Frontal cortex (tissue), 4 donors: ENCODE measurements around the gene CDH4. TPM values are rescaled to one million over a fixed set of nuclear protein-coding genes. Genes with fewer than 3 reads are reported as not detected.
"Not testable (repeated sequence)": the region's sequence is repeated elsewhere in the genome, so short reads cannot be mapped to it uniquely, and the experiment has no call there.

Source experiments
- DNase-seq, 2 donors: peaks; one replicate each; pipeline ENCODE4 v3.0.0; 2012; ENCODE audit warnings: low spot score in 2 of 2
- FAIRE-seq: peaks from 2 replicates; lab custom pipeline; 2012; peaks lifted over from hg19 to GRCh38; lab: Jason Lieb, UNC
- total RNA-seq: library from RNA; depleted of rRNA; stranded (reverse); fragments of >200 nt; gene quantifications from one replicate; pipeline ENCODE4 v1.2.3, GENCODE V29; 2014
- donor health status: control.
- donor health status: control.
- donor health status: control.

The CDH4 gene
- total RNA-seq, 1 donor from 2014 or later, result 22.8 TPM

DNA sequence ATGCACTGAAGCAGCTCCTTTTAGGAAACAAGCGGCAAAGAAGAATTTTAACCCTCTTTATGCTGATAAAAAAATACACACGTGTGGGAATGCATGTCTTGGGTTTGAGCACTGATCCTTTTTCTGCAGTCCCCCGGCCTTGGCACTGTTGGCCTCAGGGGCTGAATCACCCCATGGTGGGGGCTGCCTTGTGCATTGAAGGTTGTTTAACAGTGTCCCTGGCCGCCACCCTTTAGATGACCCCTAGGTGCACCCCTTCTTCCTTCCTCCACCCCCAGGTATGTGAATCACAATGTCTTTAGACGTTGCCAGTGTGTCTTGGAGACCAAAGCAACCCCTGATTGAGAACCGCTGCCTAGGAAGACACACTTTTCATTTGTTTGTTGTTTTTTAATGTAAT is 190.7 kb downstream of the CDH4 start:
- DNase-seq, result no peak
- FAIRE-seq, result no peak

DNA sequence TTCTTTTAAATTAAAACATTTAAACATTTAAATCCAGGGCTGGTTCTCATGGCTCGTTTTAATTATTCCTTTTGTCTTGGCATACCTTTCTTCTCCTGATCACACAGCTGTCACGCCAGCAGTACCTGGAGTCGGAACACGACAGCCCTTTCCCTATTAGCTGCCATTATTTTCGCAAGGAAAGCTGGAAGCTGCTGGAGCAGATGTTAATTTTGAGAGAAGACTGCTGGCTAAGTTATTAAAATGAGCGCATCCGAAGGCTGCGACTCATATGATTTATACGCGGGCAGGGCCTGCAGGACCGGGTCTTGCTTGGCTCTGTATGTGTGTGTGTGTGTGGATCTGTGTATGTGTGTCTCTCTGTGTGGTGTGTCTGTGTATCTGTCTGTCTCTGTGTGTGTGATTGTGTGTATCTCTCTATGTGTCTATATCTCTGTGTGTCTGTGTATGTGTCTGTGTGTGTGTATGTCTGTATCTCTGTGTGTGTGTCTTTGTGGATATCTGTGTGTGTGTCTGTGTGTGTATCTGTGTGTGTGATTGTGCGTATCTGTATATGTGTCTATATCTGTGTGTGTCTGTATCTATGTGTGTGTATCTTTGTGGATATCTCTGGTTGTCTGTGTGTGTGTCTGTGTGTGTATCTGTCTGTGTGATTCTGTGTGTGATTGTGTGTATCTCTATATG is 191.5 kb downstream of the CDH4 start:
- DNase-seq (no peak), FAIRE-seq (no peak)

DNA sequence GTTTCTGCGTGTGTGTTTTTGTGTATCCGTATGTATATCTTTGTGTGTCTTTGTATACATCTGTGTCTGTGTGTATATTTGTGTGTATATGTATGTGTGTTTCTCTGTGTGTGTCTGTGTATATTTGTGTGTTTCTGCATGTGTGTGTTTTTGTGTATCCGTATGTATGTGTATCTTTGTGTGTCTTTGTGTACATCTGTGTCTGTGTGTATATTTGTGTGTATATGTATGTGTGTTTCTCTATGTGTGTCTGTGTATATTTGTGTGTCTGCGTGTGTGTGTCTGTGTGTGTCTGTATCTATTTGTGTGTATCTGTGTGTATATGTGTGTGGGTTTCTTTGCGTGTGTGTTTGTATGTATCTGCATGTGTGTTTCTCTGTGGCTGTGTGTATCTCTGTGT is 192.6 kb downstream of the CDH4 start:
- FAIRE-seq (no peak), DNase-seq (no peak)

DNA sequence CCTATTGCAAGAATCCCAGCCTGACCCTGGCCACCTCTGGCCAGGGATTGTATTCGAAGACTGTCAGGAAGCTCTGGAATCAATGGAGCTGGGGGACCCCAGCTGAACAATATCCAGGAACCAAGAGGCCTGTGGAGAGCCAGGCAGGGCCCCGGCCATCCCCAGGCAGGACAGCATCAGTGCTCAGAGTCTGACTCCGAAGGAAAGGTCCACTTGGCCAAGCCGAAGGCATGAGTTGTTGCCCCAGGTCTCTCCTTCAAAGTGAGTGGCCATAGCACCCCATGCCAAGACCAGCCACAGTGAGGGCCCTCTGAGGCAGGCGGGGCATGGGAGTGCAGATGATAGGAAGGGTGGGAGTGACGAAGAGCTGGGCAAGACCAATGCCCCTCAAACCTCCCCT is 193.1 kb downstream of the CDH4 start:
- FAIRE-seq (no peak), DNase-seq (no peak)

DNA sequence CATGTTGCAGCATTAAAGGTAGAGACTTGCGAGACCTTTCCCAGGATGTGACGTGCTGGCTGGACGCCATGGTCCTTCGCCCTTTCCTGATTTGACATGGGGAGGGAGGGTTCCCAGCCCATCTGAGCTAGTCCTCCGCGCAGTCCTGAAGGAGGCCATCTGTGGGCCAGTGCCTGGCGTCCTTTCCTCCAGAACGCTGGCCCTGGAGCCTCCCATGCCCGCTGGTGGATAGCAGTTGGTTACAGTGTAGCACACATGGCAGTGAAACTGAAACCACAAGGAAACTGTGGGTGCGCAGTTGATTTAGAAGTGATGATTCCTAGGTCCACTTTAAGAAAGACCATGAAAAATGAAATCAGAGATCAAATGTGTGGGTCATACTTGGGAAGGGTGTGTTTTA is 193.7 kb downstream of the CDH4 start:
- DNase-seq (no peak), FAIRE-seq (no peak)

DNA sequence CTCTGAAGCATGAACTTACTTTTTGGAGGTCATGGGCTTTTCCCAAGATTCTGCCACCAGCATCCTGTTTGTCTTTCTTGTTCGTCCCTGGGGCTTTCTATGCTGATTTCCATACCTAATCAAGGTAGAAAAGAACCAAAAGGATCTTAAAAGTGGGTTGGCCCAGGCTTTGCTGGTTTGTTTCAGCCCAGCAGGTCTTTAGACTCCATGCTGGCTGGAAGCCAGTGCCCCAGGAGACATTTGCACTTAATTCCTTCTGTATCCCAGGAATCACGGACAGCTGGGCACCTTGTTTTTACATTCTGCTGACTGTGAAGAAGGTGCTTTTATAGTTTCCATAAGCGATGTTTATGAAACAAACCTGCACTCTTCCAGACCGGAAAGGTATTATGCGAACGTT is 195.9 kb downstream of the CDH4 start:
- no peak for FAIRE-seq

DNA sequence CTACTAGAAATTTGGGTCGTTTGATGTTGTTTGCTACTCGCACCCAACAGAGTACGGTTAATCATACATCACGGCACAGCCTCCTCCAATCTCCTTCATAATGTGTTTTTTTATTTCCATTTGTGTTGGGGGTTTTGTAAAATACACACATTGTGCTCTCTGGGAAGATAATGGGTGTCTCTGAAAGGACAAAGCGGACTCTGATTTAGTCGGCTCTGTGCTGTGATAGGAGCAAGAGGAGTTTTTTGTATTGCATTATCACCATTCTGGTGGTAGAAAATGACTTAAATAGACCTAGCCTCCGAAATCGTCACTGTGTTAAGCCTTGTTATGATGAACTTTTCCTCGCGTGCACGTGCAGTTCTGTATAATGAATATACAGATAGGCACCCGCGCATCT is 196.3 kb downstream of the CDH4 start:
- FAIRE-seq (no peak), DNase-seq (no peak)

More for the DNA sequence above, 195.9 kb downstream of the CDH4 start:
- no peak for DNase-seq

DNA sequence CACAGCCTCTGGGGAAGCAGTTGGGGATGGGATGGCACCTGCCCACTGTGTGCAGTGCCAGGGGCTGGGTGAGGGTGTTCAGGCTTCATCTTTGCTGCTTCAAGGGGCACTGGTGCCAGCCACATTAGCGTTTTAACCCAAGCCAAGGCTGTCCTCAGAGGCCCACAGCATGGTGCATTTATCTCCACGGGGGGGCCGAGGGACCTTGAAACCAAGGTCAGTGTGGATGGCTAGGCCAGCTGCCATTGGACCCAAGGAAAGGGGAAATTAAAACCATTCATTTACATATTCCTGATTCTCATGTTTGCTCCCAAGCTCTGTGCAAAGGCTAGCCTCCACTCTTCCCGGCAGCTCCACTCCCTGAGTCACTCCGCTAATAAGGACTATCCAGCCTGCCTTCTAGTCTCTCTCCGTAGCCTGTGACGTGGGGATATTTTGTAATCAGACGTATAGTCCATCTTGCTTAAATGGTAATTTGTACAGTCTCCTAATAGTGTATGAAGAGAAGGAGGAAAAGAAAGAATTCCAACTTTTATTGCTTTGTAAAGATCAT is 197.1 kb downstream of the CDH4 start:
- no peak for DNase-seq
- FAIRE-seq, result no peak

DNA sequence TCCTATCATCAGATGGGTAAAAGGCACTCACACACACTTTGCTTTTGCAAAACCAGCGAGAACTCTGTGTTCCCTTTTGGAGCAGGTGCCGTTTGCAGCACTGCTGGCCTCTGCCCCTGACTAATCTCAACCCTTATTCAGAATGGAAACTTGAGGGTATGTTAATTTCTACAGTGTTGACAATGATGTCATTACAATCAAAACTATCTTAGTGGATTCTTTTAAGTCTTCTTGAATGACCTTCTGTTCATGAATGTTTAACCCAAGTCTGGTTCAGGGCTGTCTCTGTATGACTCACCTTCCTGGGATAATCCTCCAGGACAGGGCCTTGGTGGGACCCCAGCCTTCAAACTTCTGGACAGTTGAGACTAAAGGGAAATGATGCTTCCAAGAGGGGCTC is 197.9 kb downstream of the CDH4 start:
- FAIRE-seq (no peak), DNase-seq (no peak)

DNA sequence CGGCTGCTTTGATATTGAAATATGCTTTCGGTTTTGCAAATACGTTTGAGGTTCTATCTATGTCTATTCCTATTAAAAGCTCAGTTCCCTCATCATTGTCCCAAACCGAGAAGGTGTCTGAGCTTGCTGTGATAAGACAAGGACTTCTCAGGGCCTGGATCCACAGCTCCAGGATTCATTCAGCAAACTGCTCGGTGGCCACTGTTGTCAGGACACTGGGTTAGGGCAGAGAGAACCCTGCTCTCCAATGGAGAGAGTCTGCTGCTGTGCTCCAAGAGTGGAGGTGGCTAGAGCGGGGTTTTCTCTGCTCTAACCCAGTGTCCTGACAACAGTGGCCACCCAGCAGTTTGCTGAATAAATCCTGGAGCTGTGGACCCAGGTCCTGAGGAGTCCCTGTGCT is 198.5 kb downstream of the CDH4 start:
- FAIRE-seq (no peak), DNase-seq (no peak)

DNA sequence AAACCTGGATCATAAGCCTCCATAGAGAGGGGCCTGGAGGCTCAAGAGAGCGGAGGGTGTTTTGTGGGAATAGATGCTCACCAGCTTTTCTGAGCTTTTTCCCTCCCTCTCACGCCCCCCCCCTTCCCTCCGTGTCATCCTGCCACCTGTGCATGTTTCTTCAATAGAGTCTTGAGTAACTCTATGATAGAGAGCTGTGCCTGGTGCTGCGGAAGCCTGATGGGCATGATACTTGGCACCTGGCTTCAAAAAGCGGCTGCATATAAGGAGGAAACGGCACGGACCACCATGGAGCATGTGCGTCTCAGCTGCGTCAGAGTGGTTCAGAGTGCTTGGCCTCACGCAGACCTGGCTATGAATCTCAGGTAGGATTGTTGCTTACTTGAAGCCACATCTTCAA is 198.9 kb downstream of the CDH4 start:
- FAIRE-seq, result no peak
- DNase-seq, result no peak

DNA sequence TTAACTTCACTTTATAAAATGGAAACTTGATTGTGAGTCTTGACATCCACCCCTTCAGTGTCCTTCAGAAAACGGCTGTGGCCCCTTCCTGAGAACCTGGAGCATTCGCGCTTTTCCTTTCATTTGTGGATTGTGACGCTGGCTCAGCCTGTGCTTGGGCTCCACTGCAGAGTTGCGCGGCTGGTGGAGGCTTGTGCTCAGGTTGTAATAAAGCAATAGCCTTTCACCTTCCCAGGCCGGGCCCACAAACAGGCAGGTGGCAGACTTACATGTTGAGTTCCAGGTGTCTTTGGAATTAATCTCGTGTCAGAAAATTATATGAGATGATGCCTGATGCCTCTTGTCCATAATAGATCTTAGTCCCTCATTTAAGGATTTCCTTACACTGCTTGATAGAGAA is 199.9 kb downstream of the CDH4 start:
- no peak for DNase-seq
- FAIRE-seq, result no peak

DNA sequence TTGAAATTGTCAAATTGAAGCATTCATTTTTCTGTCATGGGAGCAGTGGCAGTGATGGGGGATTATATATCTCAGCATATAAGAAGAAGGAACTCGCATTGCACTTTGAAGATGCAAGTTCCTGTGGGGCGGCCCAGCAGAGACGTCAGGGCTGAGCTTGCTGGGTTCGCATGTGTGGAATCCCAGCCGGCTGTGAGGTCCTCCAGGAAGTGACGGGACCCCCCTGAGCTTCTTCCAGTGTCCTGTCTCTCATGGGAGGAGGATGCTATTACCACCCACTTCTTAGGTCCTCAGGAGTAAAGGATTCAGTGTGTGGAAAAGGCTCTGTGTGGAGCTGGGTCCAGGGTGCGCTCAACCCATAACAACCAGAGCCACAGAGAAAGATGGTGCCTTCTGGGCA is 201.2 kb downstream of the CDH4 start:
- no peak for FAIRE-seq
- no peak for DNase-seq

DNA sequence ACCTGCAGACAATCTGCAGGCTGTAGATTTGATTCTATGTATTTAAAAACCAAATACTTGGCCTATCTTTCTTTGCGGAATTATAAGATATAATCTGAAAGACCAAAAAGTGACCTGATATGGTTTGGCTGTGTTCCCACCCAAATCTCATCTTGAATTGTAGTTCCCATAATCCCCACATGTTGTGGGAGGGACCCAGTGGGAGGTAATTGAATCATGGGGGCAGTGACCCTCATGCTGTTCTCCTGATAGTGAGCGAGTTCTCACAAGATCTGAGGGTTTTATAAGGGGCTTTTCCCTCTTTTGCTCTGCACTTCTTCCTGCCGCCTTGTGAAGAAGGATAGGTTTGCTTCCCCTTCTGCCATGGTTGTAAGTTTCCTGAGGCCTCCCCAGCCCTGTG is 201.6 kb downstream of the CDH4 start:
- DNase-seq, FAIRE-seq: not testable (repeated sequence)

DNA sequence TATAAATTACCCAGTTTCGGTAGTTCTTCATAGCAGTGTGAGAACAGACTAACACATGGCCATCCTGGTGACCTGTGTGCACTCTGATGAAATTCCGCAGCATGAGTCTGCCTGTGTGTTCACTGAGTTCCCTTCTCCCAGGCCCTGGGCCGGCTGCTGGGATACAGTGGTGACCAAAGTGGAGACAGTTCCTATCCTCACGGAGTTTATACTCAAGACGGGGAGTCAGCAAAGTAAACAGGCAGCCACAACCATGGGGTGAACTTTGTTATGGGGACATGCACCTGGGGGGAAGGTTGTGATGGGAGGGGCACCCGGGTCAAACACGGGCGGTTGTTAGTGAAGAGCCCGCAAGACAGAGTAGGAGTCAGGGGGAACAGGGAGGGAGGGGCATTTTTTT is 202.0 kb downstream of the CDH4 start:
- no peak for DNase-seq
- no peak for FAIRE-seq

DNA sequence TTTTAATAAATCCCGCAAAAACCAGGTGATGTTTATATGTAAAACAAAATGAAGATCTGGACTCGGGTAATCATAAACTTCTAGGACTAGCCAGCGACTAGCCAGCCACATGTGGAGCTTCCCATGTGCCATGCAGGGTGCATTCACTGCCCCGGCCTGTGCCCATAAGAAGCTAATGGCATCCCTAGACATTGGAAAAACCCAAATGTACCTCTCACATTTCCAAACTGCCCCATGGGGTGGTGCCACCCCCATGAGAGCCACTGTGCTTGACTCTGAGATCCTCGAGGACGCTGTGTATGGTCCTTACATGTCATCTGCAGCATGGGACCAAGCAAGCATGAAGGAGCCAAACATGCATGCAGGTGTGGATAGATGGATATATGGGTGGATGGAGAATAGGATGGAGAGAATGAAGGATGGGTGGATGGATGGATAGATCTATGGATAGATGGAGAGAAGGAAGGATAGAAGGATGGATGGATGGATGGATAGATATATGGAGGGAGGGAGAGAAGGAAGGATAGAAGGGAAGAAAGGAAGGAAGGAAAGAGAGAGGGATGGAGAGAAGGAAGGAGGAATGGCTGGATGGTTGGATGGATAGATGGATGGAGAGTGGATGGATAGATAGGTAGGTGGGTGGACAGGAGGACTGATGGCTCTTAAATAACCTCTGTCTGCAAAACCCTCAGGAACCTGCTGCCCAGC is 203.6 kb downstream of the CDH4 start:
- DNase-seq (no peak), FAIRE-seq (no peak)

DNA sequence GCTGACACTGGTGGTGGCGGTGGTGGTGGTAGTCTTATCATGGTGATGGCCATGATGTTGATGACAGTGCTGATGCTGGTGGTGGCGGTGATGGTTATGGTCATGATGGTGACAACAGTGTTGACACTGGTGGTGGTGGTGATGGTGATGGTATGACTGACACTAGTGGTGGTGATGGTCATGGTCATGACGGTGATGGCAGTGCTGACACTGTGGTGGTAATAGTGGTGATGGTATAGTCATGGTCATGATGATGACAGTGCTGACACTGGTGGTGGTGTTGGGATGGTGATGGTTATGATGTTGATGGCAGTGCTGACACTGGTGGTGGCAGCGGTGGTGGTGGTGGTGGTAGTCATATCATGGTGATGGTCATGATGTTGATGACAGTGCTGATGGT is 205.7 kb downstream of the CDH4 start:
- no peak for FAIRE-seq

DNA sequence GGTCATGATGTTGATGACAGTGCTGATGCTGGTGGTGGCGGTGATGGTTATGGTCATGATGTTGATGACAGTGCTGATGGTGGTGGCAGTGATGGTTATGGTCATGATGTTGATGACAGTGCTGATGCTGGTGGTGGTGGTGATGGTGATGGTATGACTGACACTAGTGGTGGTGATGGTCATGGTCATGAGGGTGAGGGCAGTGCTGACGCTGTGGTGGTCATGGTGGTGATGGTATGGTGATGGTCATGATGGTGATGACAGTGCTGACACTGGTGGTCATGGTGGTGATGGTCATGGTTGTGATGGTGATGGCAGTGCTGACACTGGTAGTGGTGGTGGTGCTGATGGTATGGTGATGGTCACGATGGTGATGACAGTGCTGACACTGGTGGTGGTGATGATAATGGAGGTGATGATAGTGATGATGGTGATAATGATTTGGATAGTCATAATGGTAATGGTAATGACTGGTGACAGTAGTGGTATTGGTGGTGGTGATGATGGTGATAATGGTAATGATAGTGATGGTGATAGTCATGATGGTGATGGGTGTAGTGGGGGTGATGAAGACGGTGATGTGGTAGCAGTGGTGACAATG is 206.2 kb downstream of the CDH4 start:
- DNase-seq (no peak), FAIRE-seq (no peak)

More for the DNA sequence above, 205.7 kb downstream of the CDH4 start:
- no peak for DNase-seq

DNA sequence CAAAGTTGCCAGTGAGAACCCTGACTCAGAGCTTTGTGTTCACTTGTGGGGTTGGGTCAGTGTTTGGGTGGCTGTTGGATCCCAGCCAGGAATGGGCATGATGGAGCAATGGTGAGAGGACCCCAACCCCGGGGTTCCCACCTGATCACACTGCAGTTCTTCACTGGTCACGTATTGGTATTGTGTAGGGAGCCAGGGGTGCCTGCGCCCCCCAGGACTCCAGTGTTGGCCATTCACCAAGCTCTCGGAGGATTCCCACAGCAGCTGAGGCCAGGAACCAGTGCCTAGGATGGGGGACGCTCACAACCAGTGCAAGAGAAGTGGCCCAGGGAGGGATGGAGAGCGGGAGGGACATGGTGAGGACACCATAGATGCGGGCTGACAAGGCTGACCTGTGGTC is 207.2 kb downstream of the CDH4 start:
- no peak for FAIRE-seq
- no peak for DNase-seq

DNA sequence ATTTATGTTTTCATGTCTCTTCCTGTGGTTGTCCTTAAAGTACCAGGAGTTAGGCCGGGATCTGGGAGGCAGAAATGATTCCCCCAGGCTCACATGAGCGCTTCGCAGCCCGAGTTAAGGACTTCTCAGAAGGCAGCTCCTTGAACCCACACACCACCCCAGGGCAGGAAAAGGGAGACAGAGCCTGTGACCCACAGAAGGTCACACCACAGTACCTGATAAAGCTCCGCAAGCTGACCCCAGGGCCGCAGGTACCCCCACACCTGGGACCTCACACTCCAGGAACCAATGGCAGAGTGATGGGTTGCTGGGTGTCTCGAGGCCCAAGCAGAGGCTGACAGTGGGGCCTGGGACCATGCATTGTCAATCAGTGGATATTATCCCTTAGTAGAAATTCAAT is 207.6 kb downstream of the CDH4 start:
- no peak for FAIRE-seq
- no peak for DNase-seq
